NCI-H2227 treated with DMSO at 0.1 percent for 48 hours (cell line): ENCODE data around the gene ERBB4.
"Not testable (repeated sequence)": the region's sequence is repeated elsewhere in the genome, so short reads cannot be mapped to it uniquely, and the experiment has no call there.

Experiments used
- DNase-seq: peaks from one replicate; lab custom pipeline; 2025; lab: John Stamatoyannopoulos, UW

ERBB4 gene

GRCh38 chr2:212073360-212073759, 465.2 kb downstream of the ERBB4 start:
- DNase-seq: no peak

GRCh38 chr2:212066546-212066945, 472.1 kb downstream of the ERBB4 start:
- DNase-seq: no peak

GRCh38 chr2:212064318-212064717, 474.3 kb downstream of the ERBB4 start:
- no peak for DNase-seq

GRCh38 chr2:212052412-212053159, 486.0 kb downstream of the ERBB4 start:
- no peak for DNase-seq

DNA sequence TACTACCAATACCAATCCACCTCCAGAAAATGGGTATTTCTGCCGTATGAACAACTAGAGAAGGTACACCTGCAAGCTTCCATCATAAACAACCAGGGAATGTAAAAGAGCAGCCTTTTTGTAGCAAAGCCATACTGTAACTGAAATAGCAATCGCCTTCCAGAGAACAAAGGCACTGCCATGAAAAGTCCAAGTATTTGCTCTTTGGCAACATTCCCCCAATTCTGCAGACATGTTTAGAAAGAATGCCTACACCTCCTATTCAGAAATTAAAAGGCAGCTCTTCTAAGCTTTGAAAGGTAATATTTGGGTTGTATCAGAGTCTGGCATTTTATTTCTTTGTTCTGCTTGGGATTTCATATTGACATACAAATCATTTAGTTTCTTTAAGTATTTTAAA, 487.7 kb downstream of the ERBB4 start:
- DNase-seq: no peak

DNA sequence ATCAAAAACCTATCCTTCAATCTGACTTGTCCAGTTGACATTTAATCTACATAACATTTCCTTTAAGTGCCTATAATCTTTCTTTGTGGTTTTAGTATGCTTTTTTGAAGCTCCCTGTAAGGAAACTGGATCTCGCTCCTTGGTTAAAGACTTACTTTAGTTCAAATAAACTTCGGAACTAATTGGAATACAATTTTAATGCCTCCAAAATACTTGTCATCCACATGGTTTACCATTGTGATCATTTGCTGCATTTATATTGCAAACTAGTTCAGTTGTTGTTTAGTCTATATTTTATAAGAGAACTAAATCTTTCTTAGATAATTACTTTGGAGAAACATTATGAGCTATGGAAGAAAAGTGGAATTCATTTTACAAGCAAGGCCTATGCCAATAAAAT, 496.0 kb downstream of the ERBB4 start:
- DNase-seq: no peak

- DNase-seq: no peak
These were observed 501.5 kb downstream of the ERBB4 start for GRCh38 chr2:212037062-212037461.

DNA sequence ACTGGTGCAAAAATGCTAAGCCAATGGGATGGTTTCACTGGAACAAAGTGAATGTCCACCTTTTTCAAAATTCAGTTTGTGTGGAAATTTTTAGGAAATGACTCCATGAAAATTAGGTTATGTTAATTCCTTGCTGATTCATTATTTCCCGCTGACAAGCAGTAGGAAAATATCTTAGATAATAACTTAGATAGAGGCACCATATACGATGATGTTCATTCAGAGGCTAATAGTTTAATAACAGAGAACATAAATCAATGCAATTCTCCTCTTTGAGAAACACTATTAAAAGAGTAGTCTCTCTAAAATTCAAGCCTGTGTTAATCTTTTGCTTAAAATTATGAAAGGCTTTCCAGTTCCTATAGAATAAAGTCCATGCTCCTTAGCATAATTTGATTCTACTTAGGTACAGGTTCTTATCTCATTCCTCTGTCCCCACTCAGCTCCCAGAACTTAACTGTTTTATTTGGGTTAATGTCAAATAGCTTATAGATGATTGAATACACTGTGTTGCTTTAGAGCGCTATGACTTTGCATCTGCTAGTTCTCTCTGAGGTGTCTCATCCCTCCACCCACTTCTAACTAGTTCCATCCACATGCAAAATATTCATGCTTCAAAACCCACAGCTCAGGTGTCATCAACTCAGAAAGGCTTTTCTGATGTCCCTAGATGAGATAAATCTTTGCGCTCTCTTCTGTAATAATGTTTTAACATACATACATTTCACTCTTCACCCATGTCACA, 503.6 kb downstream of the ERBB4 start:
- DNase-seq: no peak

- no peak for DNase-seq
These were observed 504.7 kb downstream of the ERBB4 start for GRCh38 chr2:212033888-212034287.

DNA sequence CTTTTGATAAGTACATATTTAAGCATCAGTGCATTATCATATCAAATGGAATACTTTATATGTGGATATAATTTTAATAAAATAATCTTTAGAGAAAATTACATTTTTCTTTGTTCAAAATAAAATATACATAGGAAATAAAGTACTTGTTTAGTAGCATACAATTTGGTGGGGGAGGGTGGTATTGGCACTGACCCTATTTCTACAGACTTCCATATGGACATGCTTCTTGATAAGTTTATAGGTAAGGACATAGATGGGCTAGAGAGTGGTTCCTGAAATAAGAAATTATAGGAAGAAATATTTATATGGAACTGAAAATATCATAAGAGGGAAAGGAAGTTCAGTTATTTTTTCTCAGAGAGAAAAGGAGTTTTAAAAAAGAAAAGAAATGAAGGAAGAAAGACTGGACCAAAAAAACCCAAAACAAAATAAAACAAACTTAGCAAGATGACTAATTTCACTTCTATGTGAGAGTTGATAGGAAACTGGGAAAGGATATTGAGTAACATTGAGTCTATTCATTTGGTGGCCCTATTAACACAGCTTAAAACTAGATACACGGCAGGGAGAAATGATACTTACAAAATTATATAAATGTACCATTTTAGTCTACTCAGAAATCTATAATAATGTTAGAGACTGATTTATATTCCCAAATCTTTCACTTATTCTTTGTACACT, 505.9 kb downstream of the ERBB4 start:
- no peak for DNase-seq

- DNase-seq: no peak
These were observed 506.6 kb downstream of the ERBB4 start for GRCh38 chr2:212032032-212032431.

- DNase-seq: no peak
These were observed 507.9 kb downstream of the ERBB4 start for GRCh38 chr2:212030709-212031108.

GRCh38 chr2:212028798-212029394, 509.7 kb downstream of the ERBB4 start:
- no peak for DNase-seq

DNA sequence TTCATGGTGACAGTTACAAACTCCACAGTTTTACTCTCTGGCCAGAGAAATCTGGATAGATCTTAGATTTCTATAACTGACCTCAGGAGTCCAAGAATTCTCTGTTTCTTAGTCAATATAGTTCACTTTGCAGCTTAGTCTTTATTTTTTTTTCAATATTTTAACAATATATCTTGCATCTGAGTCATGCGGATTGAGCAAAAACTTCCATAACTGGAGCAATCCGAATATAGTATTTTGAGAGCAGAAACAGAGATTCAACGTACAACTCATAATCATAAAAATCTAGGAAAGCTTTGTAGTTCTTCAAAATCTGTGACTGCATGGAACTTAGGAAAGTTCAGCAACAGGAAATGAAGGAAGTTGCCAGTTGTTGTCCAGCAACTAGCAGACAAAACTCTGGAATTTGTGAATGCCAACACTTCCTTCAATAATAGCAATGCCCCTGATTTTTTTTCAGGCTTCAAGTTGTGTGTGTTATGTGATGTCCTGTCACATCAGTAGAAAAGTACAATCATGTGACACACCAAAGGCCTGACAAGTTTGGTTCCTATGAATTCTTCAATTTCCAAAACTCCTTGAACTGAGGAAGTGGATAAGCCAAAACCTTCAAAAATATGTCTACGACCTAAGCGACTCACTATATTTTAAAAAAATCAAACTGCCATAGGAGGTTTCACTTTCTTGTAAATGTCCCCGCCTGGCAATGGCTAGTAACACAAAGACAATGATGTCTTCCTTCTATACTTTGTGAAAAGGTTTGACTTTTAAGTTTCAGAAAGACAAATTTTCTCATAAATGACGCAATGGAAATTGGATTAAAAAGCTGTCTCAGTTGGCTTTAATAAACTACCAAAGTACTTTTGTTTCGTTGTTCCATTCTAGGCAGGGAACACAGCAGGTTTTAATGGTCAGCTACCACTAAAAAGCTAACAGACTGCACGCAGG, 510.6 kb downstream of the ERBB4 start:
- DNase-seq: no peak

DNA sequence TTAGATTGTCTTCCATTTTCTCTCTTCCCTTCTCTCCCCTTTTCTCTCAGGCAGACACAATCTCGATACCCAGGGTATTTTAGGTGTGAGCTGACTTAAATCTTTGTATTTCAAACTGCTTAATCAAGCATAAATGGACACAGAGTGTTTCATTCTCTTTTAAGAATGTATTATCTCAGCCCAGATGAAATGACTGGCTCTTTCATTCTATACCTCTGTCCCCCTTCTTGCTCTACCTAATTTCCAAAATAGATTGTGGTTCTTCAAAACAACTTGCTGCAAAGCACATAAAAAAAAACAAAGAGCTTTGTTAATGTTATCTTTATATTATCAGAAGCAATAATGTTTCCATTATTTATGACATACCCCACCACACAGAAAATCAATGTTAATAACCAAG, 514.6 kb downstream of the ERBB4 start:
- no peak for DNase-seq

DNA sequence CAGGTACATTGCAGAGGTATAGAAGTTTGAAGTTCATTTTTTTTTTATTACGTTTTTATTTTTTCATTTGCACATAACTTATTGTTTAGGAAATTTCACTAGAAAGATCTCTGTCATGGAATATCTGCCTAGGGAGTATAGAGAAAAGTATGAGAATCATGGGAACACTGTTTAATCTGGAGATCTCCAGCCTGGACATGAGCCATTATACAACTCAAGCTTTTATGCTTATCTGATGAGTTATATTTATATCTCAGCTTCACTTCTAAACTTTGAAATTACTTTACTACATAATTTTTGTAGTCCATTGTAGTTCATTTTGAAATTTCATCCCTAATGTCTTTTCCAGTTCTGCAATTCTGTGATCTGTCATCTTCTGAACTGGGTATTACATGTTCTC, 515.6 kb downstream of the ERBB4 start:
- no peak for DNase-seq

GRCh38 chr2:212021947-212022346, 516.7 kb downstream of the ERBB4 start:
- DNase-seq: no peak

GRCh38 chr2:212015588-212015987, 523.0 kb downstream of the ERBB4 start:
- no peak for DNase-seq

- DNase-seq: no peak
These were observed 525.0 kb downstream of the ERBB4 start for GRCh38 chr2:212013626-212014025.

GRCh38 chr2:212010305-212010704, 528.3 kb downstream of the ERBB4 start:
- not testable (repeated sequence) for DNase-seq

DNA sequence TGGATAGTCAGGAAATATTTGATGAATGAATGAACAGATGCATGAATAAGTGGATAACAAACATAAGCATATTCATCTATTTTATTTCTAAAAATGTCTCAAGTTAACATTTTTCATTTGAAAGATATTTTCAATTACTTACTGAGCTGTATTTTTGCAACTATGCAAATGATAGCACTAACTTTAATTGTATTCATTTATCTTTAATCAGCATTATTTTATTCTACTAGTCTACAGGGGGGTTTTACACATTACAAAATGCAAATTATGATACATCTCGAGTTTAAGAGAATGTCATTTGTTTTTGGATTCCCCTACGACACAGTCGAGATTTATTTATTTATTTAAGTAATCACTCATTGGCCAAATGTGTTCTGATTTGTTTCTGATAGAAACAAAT, 530.6 kb downstream of the ERBB4 start:
- no peak for DNase-seq
